Measurements from ENCODE around the gene RNF145.
"Not testable (repeated sequence)": the region's sequence is repeated elsewhere in the genome, so short reads cannot be mapped to it uniquely, and the experiment has no call there.

RNF145 gene

GRCh38 chr5:159121061-159121460 lies 88.3 kb downstream of the RNF145 start:
- Histone ChIP-seq H3K4me2 (ENCODE audit: low read length) (no peak overlapping the region), H3K79me2 (no peaks in the 10 kb centered on the region), H3K9ac (no peak overlapping the region), H3K4me1 (no peaks in the 10 kb centered on the region), H3K27ac (no peak overlapping the region), H3K4me3 (ENCODE audit: low read depth, low read length) (no peak overlapping the region), H3K27me3 (ENCODE audit: control insufficient read depth, insufficient read depth, low read length) (no peaks in the 10 kb centered on the region), H3K36me3 (ENCODE audit: control insufficient read depth, insufficient read depth, low read length) (peaks cover 2% of the 10 kb centered on the region), H2AFZ (no peak overlapping the region), H3K9me3 (ENCODE audit: control insufficient read depth, low read length) (no peaks in the 10 kb centered on the region)
- TF ChIP-seq, protein P1, sequence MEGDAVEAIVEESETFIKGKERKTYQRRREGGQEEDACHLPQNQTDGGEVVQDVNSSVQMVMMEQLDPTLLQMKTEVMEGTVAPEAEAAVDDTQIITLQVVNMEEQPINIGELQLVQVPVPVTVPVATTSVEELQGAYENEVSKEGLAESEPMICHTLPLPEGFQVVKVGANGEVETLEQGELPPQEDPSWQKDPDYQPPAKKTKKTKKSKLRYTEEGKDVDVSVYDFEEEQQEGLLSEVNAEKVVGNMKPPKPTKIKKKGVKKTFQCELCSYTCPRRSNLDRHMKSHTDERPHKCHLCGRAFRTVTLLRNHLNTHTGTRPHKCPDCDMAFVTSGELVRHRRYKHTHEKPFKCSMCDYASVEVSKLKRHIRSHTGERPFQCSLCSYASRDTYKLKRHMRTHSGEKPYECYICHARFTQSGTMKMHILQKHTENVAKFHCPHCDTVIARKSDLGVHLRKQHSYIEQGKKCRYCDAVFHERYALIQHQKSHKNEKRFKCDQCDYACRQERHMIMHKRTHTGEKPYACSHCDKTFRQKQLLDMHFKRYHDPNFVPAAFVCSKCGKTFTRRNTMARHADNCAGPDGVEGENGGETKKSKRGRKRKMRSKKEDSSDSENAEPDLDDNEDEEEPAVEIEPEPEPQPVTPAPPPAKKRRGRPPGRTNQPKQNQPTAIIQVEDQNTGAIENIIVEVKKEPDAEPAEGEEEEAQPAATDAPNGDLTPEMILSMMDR (IDR thresholded peaks at IDR 0.05), result no peak

GRCh38 chr5:159120446-159120845 lies 88.9 kb downstream of the RNF145 start:
- Histone ChIP-seq H3K9ac (no peak overlapping the region), H3K9me3 (ENCODE audit: control insufficient read depth, low read length) (no peaks in the 10 kb centered on the region), H3K4me3 (ENCODE audit: low read depth, low read length) (no peak overlapping the region), H3K79me2 (no peaks in the 10 kb centered on the region), H3K4me2 (ENCODE audit: low read length) (peak overlapping the region; percentile 64), H3K27ac (no peak overlapping the region), H3K4me1 (no peaks in the 10 kb centered on the region), H2AFZ (no peak overlapping the region), H3K36me3 (ENCODE audit: control insufficient read depth, insufficient read depth, low read length) (peaks cover 2% of the 10 kb centered on the region), H3K27me3 (ENCODE audit: control insufficient read depth, insufficient read depth, low read length) (no peaks in the 10 kb centered on the region)
- TF ChIP-seq, protein P1 (IDR thresholded peaks at IDR 0.05), result no peak

DNA sequence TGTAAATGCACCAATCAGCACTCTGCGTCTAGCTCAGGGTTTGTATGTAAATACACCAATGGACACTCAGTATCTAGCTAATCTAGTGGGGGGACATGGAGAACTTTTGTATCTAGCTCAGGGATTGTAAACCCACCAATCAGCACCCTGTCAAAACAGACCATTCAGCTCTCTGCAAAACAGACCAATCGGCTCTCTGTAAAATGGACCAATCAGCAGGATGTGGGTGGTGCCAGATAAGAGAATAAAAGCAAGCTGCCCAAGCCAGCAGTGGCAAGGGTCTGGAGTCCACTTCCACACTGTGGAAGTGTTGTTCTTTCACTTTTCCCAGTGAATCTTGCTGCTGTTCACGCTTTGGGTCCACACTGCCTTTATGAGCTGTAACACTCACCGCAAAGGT lies 89.5 kb downstream of the RNF145 start:
- H3K4me2 ChIP-seq (ENCODE audit: low read length); H3K27me3 ChIP-seq (ENCODE audit: control insufficient read depth, insufficient read depth, low read length); H3K4me1 ChIP-seq; H3K9ac ChIP-seq; H3K9me3 ChIP-seq (ENCODE audit: control insufficient read depth, low read length); H2AFZ ChIP-seq; H3K4me3 ChIP-seq (ENCODE audit: low read depth, low read length); H3K36me3 ChIP-seq (ENCODE audit: control insufficient read depth, insufficient read depth, low read length); H3K27ac ChIP-seq; H3K79me2 ChIP-seq: not testable (repeated sequence)

DNA sequence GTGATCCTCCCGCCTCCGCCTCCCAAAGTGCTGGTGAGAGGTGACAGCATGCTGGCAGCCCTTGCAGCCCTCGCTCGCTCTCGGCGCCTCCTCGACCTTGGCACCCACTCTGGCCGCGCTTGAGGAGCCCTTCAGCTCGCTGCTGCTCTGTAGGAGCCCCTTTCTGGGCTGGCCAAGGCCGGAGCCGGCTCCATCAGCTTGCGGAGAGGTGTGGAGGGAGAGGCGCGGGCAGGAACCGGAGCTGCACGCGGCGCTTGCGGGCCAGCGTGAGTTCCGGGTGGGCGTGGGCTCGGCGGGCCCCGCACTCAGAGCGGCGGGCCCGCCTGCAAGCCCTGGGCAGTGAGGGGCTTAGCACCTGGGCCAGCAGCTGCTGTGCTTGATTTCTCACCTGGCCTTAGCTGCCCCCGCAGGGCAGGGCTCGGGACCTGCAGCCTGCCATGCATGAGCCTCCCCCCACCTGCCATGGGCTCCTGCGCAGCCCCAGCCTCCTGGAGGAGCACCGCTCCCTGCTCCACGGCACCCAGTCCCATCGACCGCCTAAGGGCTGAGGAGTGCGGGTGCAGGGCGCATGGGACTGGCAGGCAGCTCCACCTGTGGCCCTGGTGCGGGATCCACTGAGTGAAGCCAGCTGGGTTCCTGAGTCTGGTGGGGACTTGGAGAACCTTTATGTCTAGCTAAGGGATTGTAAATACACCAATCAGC lies 90.2 kb downstream of the RNF145 start:
- not testable (repeated sequence) for H3K79me2 ChIP-seq; H3K4me3 ChIP-seq (ENCODE audit: low read depth, low read length); H3K4me2 ChIP-seq (ENCODE audit: low read length); H3K4me1 ChIP-seq; H3K36me3 ChIP-seq (ENCODE audit: control insufficient read depth, insufficient read depth, low read length); H2AFZ ChIP-seq; H3K27ac ChIP-seq; H3K9ac ChIP-seq; H3K9me3 ChIP-seq (ENCODE audit: control insufficient read depth, low read length); H3K27me3 ChIP-seq (ENCODE audit: control insufficient read depth, insufficient read depth, low read length)

GRCh38 chr5:159113405-159113804 lies 95.9 kb downstream of the RNF145 start:
- Histone ChIP-seq H3K4me2 (ENCODE audit: low read length) (no peak overlapping the region), H3K27ac (no peak overlapping the region), H3K9ac (no peak overlapping the region), H3K4me3 (ENCODE audit: low read depth, low read length) (no peak overlapping the region), H3K36me3 (ENCODE audit: control insufficient read depth, insufficient read depth, low read length) (no peaks in the 10 kb centered on the region), H3K9me3 (ENCODE audit: control insufficient read depth, low read length) (no peaks in the 10 kb centered on the region), H3K79me2 (no peaks in the 10 kb centered on the region), H3K4me1 (no peaks in the 10 kb centered on the region), H3K27me3 (ENCODE audit: control insufficient read depth, insufficient read depth, low read length) (no peaks in the 10 kb centered on the region), H2AFZ (no peak overlapping the region)
- TF ChIP-seq, protein P1 (IDR thresholded peaks at IDR 0.05), result no peak

GRCh38 chr5:159112436-159112835 lies 96.9 kb downstream of the RNF145 start:
- H3K4me3 ChIP-seq (ENCODE audit: low read depth, low read length), result no peak overlapping the region
- H3K4me1 ChIP-seq, result no peaks in the 10 kb centered on the region
- no peak overlapping the region for H3K9ac ChIP-seq
- H2AFZ ChIP-seq, result no peak overlapping the region
- no peaks in the 10 kb centered on the region for H3K36me3 ChIP-seq (ENCODE audit: control insufficient read depth, insufficient read depth, low read length)
- H3K4me2 ChIP-seq (ENCODE audit: low read length), result no peak overlapping the region
- no peaks in the 10 kb centered on the region for H3K27me3 ChIP-seq (ENCODE audit: control insufficient read depth, insufficient read depth, low read length)
- H3K9me3 ChIP-seq (ENCODE audit: control insufficient read depth, low read length), result no peaks in the 10 kb centered on the region
- no peak overlapping the region for H3K27ac ChIP-seq
- H3K79me2 ChIP-seq, result no peaks in the 10 kb centered on the region
- TF ChIP-seq, protein P1 (IDR thresholded peaks at IDR 0.05), result no peak
